ENCODE measurements around the gene GPR176. TPM values are rescaled to one million over a fixed set of nuclear protein-coding genes. Genes with fewer than 3 reads are reported as not detected.

The GPR176 gene
- polyA plus RNA-seq, 1 of the 3 experiments (the other 2 are of a cell fraction), result 21.9 TPM

GRCh38 chr15:39878406-39878785 is 41.7 kb downstream of the GPR176 start:
- DNase-seq, result no peak
- Histone ChIP-seq H3K79me2 (ENCODE audit: insufficient read depth) (peaks cover 98% of the 10 kb centered on the region), H3K27me3 (ENCODE audit: insufficient read depth) (no peaks in the 10 kb centered on the region), H3F3A (replicated peaks; ENCODE audit: insufficient read depth) (peaks cover 7% of the 10 kb centered on the region), H3K4me3 (ENCODE audit: low read depth in 2 of 2, low read length in 1 of 2) (no peak overlapping the region), H3K9ac (no peak overlapping the region), H3K36me3 (replicated peaks in 1 of 2; ENCODE audit: control insufficient read depth in 1 of 2, insufficient read depth in 2 of 2, low read length in 1 of 2) (peaks cover 0 to 11% of the 10 kb centered on the region in 2 experiments), H3K9me2 (no peaks in the 10 kb centered on the region), H2AFZ (ENCODE audit: low read depth) (no peak overlapping the region), H3K27ac (ENCODE audit: low read depth in 2 of 2, low read length in 1 of 2) (peak overlapping the region in 1 of 2 experiments; percentile 5; a peak in 1 of 4 replicates), H4K20me1 (ENCODE audit: insufficient read depth) (peaks cover 11% of the 10 kb centered on the region; the same call in 1 of the 2 replicates), H3K4me2 (no peak overlapping the region), H3K9me3 (no peaks in the 10 kb centered on the region), H3K4me1 (ENCODE audit: control insufficient read depth in 1 of 2, insufficient read depth in 2 of 2, low read depth in 1 of 2, low read length in 1 of 2) (peaks cover 2 to 4% of the 10 kb centered on the region in 2 experiments; a peak in 2 of 4 replicates)
- 74% methylated on average over 1 of the region's 1 CpG for WGBS (ENCODE audit: low lambda C conversion rate)
- no peak for TF ChIP-seq NFIC (IDR thresholded peaks at IDR 0.05; ENCODE audit: borderline replicate concordance)
- TF ChIP-seq YY1 (IDR thresholded peaks at IDR 0.05; ENCODE audit: low read depth), result no peak
- TF ChIP-seq TCF12 (IDR thresholded peaks at IDR 0.05), result peak; percentile 24; the same call in 1 of the 2 replicates
- CTCF ChIA-PET, result no interaction called here
- POLR2A ChIA-PET, result no interaction called here

GRCh38 chr15:39874890-39875549 is 45.0 kb downstream of the GPR176 start:
- H3K27ac ChIP-seq (ENCODE audit: low read depth in 2 of 2, low read length in 1 of 2), result no peak overlapping the region
- no peaks in the 10 kb centered on the region for H3K27me3 ChIP-seq (ENCODE audit: insufficient read depth)
- TF ChIP-seq SMC3 (IDR thresholded peaks at IDR 0.05; ENCODE audit: low read depth, low read length) (peak; percentile 74), RAD21 (IDR thresholded peaks at IDR 0.05; ENCODE audit: low read length) (peak; percentile 80), MEF2A (IDR thresholded peaks at IDR 0.05; ENCODE audit: borderline replicate concordance, low read depth) (no peak), MAX (IDR thresholded peaks at IDR 0.05; ENCODE audit: low read depth) (no peak), CTCF (IDR thresholded peaks at IDR 0.05) (peak; percentile 77)
- no peak overlapping the region for H3K9ac ChIP-seq
- peaks cover 12% of the 10 kb centered on the region; the same call in 1 of the 2 replicates for H4K20me1 ChIP-seq (ENCODE audit: insufficient read depth)
- H3K4me2 ChIP-seq, result no peak overlapping the region
- H3F3A ChIP-seq (replicated peaks; ENCODE audit: insufficient read depth), result peaks cover 7% of the 10 kb centered on the region
- H3K4me3 ChIP-seq (ENCODE audit: low read depth in 2 of 2, low read length in 1 of 2), result no peak overlapping the region
- WGBS (ENCODE audit: low lambda C conversion rate), result 77% methylated on average over 9 of the region's 9 CpGs
- CTCF ChIA-PET, result interaction anchor here (0.7 to 3.2 kb wide), 16 partner anchors 13 to 399 kb away, joined by 3 to 21 read pairs (median 4); no protein-coding TSS in a partner anchor
- peaks cover 0 to 15% of the 10 kb centered on the region in 2 experiments for H3K36me3 ChIP-seq (replicated peaks in 1 of 2; ENCODE audit: control insufficient read depth in 1 of 2, insufficient read depth in 2 of 2, low read length in 1 of 2)
- H3K9me3 ChIP-seq, result no peaks in the 10 kb centered on the region
- H2AFZ ChIP-seq (ENCODE audit: low read depth), result no peak overlapping the region
- peak; percentile 40 for DNase-seq
- POLR2A ChIA-PET, result no interaction called here
- no peaks in the 10 kb centered on the region for H3K4me1 ChIP-seq (ENCODE audit: control insufficient read depth in 1 of 2, insufficient read depth in 2 of 2, low read depth in 1 of 2, low read length in 1 of 2)
- peaks cover 98% of the 10 kb centered on the region for H3K79me2 ChIP-seq (ENCODE audit: insufficient read depth)
- H3K9me2 ChIP-seq, result no peaks in the 10 kb centered on the region

GRCh38 chr15:39873978-39874377 is 46.1 kb downstream of the GPR176 start:
- Histone ChIP-seq H3F3A (replicated peaks; ENCODE audit: insufficient read depth) (peaks cover 7% of the 10 kb centered on the region), H3K27me3 (ENCODE audit: insufficient read depth) (no peaks in the 10 kb centered on the region), H3K4me2 (no peak overlapping the region), H3K9ac (no peak overlapping the region), H3K27ac (ENCODE audit: low read depth in 2 of 2, low read length in 1 of 2) (no peak overlapping the region), H3K4me1 (ENCODE audit: control insufficient read depth in 1 of 2, insufficient read depth in 2 of 2, low read depth in 1 of 2, low read length in 1 of 2) (no peaks in the 10 kb centered on the region), H3K9me2 (no peaks in the 10 kb centered on the region), H3K36me3 (replicated peaks in 1 of 2; ENCODE audit: control insufficient read depth in 1 of 2, insufficient read depth in 2 of 2, low read length in 1 of 2) (peaks cover 0 to 15% of the 10 kb centered on the region in 2 experiments), H3K4me3 (ENCODE audit: low read depth in 2 of 2, low read length in 1 of 2) (no peak overlapping the region), H3K79me2 (ENCODE audit: insufficient read depth) (peaks cover 96% of the 10 kb centered on the region), H3K9me3 (no peaks in the 10 kb centered on the region), H2AFZ (ENCODE audit: low read depth) (no peak overlapping the region), H4K20me1 (ENCODE audit: insufficient read depth) (peaks cover 15% of the 10 kb centered on the region; the same call in 1 of the 2 replicates)
- ChIA-PET POLR2A (interaction anchor here (0.6 kb wide), 1 partner anchor 16 kb away, joined by 3 read pairs; no protein-coding TSS in a partner anchor), CTCF (interaction anchor here (0.7 to 3.2 kb wide), 10 partner anchors 14 to 187 kb away, joined by 3 to 21 read pairs (median 4); no protein-coding TSS in a partner anchor)
- no peak for DNase-seq
- 95% methylated on average over 2 of the region's 2 CpGs for WGBS (ENCODE audit: low lambda C conversion rate)
- TF ChIP-seq YY1 (IDR thresholded peaks at IDR 0.05; ENCODE audit: low read depth) (no peak), FOXJ3 (CRISPR knock-in tag; IDR thresholded peaks at IDR 0.05) (no peak), ZBTB33 (IDR thresholded peaks at IDR 0.05; ENCODE audit: borderline replicate concordance, low read depth) (no peak), RAD21 (IDR thresholded peaks at IDR 0.05; ENCODE audit: low read length) (no peak), GATA2 (CRISPR knock-in tag; IDR thresholded peaks at IDR 0.05) (no peak), GABPA (IDR thresholded peaks at IDR 0.05; ENCODE audit: low read depth) (no peak), CHD2 (IDR thresholded peaks at IDR 0.05; ENCODE audit: low read length, partially characterized antibody) (no peak), RFX5 (IDR thresholded peaks at IDR 0.05; ENCODE audit: low read length) (no peak), MEF2A (IDR thresholded peaks at IDR 0.05; ENCODE audit: borderline replicate concordance, low read depth) (no peak), RXRA (IDR thresholded peaks at IDR 0.05; ENCODE audit: borderline replicate concordance, low read depth) (no peak), IRF3 (IDR thresholded peaks at IDR 0.05; ENCODE audit: low read depth, low read length) (no peak)

All from SK-N-SH (cell line).